Astrocyte (in vitro differentiated cells and primary cell): ENCODE measurements around the gene MICU2. TPM values are rescaled to one million over a fixed set of nuclear protein-coding genes. Genes with fewer than 3 reads are reported as not detected.

Source experiments
- DNase-seq: peaks from one replicate; pipeline ENCODE4 v3.0.0-alpha.2; 2010; ENCODE audit warnings: low read depth
- FAIRE-seq: peaks from 2 replicates; lab custom pipeline; 2011; peaks lifted over from hg19 to GRCh38; lab: Jason Lieb, UNC
- H2AFZ ChIP-seq: 2 replicates; pipeline ENCODE4 v1.6.0; 2012; ENCODE audit warnings: low read depth, low read length, inconsistent platforms
- H3K27ac ChIP-seq: 2 replicates; pipeline ENCODE4 v1.5.1; 2011; ENCODE audit warnings: low read depth, low read length, inconsistent platforms
- H3K27me3 ChIP-seq: 2 replicates; pipeline ENCODE4 v1.6.0; 2011; ENCODE audit warnings: low read length, inconsistent platforms; ENCODE audit not compliant: insufficient read depth
- H3K36me3 ChIP-seq: 2 replicates; pipeline ENCODE4 v1.5.1; 2011; ENCODE audit warnings: low read length, inconsistent platforms; ENCODE audit not compliant: insufficient read depth
- H3K4me1 ChIP-seq: 2 replicates; pipeline ENCODE4 v1.5.1; 2011; ENCODE audit warnings: low read length, inconsistent platforms; ENCODE audit not compliant: insufficient read depth
- H3K4me2 ChIP-seq: 2 replicates; pipeline ENCODE4 v1.6.0; 2012; ENCODE audit warnings: low read length, inconsistent platforms
- H3K4me3 ChIP-seq: 2 replicates; pipeline ENCODE4 v1.5.1; 2011; ENCODE audit warnings: low read depth, mild to moderate bottlenecking, low read length, inconsistent platforms; ENCODE audit not compliant: insufficient read depth
- H3K79me2 ChIP-seq: 2 replicates; pipeline ENCODE4 v1.6.0; 2012; ENCODE audit warnings: mild to moderate bottlenecking, low read length, inconsistent platforms; ENCODE audit not compliant: insufficient read depth
- H3K9ac ChIP-seq: 2 replicates; pipeline ENCODE4 v1.6.0; 2012; ENCODE audit warnings: mild to moderate bottlenecking, low read length, inconsistent platforms
- H3K9me3 ChIP-seq: 2 replicates; pipeline ENCODE4 v1.5.1; 2012; ENCODE audit warnings: low read depth, mild to moderate bottlenecking, low read length, inconsistent platforms; ENCODE audit not compliant: insufficient read depth
- H4K20me1 ChIP-seq: 2 replicates; pipeline ENCODE4 v1.6.0; 2012; ENCODE audit warnings: low read length, inconsistent platforms; ENCODE audit not compliant: insufficient read depth
- H3K27ac Mint-ChIP-seq: one replicate; pipeline ENCODE4 v1.8.0; 2021; ENCODE audit warnings: mild to moderate bottlenecking, mixed read lengths; ENCODE audit not compliant: unreplicated experiment
- H3K27me3 Mint-ChIP-seq: one replicate; pipeline ENCODE4 v1.8.0; 2021; ENCODE audit warnings: low read depth, mixed read lengths; ENCODE audit not compliant: unreplicated experiment
- H3K36me3 Mint-ChIP-seq: one replicate; pipeline ENCODE4 v1.8.0; 2021; ENCODE audit warnings: low read depth, mixed read lengths; ENCODE audit not compliant: unreplicated experiment
- H3K4me1 Mint-ChIP-seq: one replicate; pipeline ENCODE4 v1.8.0; 2021; ENCODE audit warnings: low read depth, mixed read lengths; ENCODE audit not compliant: unreplicated experiment
- H3K4me3 Mint-ChIP-seq: one replicate; pipeline ENCODE4 v1.8.0; 2021; ENCODE audit warnings: mild to moderate bottlenecking, moderate library complexity, mixed read lengths; ENCODE audit not compliant: unreplicated experiment
- H3K9me3 Mint-ChIP-seq: one replicate; pipeline ENCODE4 v1.8.0; 2021; ENCODE audit warnings: mild to moderate bottlenecking, mixed read lengths; ENCODE audit not compliant: unreplicated experiment
- EZH2 ChIP-seq: IDR thresholded peaks from 2 replicates; pipeline ENCODE4 v1.6.1; 2012; ENCODE audit warnings: mild to moderate bottlenecking, low read length, inconsistent platforms; ENCODE audit not compliant: insufficient read depth
- total RNA-seq: library from RNA; stranded (reverse); gene quantifications from 2 replicates; pipeline ENCODE4 v1.2.1, GENCODE V29; 2021
- TF ChIP-seq, protein P1 (sequence below): IDR thresholded peaks from 2 replicates; pipeline ENCODE4 v1.5.1; 2011; ENCODE audit warnings: low read depth, mild to moderate bottlenecking, inconsistent platforms, low read length, moderate library complexity; ENCODE audit not compliant: insufficient read depth

MICU2 gene
- total RNA-seq, 1 donor from 2014 or later: 31.8 TPM

DNA sequence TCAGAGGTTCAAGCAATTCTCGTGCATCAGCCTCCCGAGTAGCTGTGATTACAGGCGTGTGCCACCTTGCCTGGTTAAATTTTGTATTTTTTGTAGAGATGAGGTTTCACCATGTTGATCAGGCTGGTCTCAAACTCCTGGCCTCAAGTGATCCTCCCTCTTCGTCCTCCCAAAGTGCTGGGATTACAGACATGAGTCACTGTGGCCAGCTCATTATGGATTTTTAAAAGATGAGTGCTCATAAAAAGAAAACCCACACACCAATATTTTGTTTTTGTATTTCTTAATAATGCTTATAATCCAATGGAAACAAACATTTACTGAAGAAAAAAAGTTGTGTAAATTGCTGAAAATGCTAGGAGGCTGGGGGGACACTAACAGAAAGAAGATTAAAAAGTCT lies 5.0 kb upstream of the MICU2 start:
- no peaks in the 10 kb centered on the region for H3K36me3 ChIP-seq
- DNase-seq (no peak), FAIRE-seq (no peak)
- no peak overlapping the region for H3K4me3 Mint-ChIP-seq
- H3K4me1 Mint-ChIP-seq: no peaks in the 10 kb centered on the region
- H3K4me1 ChIP-seq: no peaks in the 10 kb centered on the region
- H2AFZ ChIP-seq: no peak overlapping the region
- H4K20me1 ChIP-seq: no peaks in the 10 kb centered on the region
- no peaks in the 10 kb centered on the region for H3K79me2 ChIP-seq
- peaks cover 3% of the 10 kb centered on the region for H3K9me3 Mint-ChIP-seq
- H3K4me3 ChIP-seq: no peak overlapping the region
- no peak overlapping the region for H3K9ac ChIP-seq
- no peaks in the 10 kb centered on the region for H3K27me3 Mint-ChIP-seq
- TF ChIP-seq, protein P1, sequence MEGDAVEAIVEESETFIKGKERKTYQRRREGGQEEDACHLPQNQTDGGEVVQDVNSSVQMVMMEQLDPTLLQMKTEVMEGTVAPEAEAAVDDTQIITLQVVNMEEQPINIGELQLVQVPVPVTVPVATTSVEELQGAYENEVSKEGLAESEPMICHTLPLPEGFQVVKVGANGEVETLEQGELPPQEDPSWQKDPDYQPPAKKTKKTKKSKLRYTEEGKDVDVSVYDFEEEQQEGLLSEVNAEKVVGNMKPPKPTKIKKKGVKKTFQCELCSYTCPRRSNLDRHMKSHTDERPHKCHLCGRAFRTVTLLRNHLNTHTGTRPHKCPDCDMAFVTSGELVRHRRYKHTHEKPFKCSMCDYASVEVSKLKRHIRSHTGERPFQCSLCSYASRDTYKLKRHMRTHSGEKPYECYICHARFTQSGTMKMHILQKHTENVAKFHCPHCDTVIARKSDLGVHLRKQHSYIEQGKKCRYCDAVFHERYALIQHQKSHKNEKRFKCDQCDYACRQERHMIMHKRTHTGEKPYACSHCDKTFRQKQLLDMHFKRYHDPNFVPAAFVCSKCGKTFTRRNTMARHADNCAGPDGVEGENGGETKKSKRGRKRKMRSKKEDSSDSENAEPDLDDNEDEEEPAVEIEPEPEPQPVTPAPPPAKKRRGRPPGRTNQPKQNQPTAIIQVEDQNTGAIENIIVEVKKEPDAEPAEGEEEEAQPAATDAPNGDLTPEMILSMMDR: no peak
- TF ChIP-seq EZH2: no peak
- no peak overlapping the region for H3K27ac ChIP-seq
- no peaks in the 10 kb centered on the region for H3K9me3 ChIP-seq
- peaks cover 6% of the 10 kb centered on the region for H3K27me3 ChIP-seq
- H3K27ac Mint-ChIP-seq: no peak overlapping the region
- no peaks in the 10 kb centered on the region for H3K36me3 Mint-ChIP-seq
- no peak overlapping the region for H3K4me2 ChIP-seq

DNA sequence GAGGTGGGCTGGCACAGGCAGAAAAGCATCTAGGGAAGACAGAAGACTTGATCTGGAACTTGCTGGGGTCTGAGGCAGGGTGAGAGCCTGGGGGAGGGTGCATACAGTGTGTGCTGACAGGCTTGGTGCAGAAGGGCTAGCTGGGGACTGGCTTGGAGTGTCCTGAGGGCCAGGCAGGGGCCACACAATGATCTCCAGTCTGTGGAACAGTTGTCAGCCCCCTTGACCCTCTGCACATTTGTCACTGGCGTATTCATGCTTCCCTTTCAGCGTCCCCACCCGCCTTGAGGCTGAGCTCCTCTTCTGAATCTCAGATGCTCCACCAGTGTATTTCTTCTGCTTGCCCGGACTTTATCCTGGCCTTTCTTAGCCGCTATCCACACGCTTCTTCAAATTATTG lies 2.8 kb upstream of the MICU2 start:
- H2AFZ ChIP-seq: no peak overlapping the region
- no peak overlapping the region for H3K9ac ChIP-seq
- H3K27me3 ChIP-seq: peaks cover 6% of the 10 kb centered on the region
- H3K27ac Mint-ChIP-seq: no peak overlapping the region
- H3K4me3 ChIP-seq: no peak overlapping the region
- no peaks in the 10 kb centered on the region for H3K9me3 Mint-ChIP-seq
- H3K4me3 Mint-ChIP-seq: no peak overlapping the region
- peaks cover 15% of the 10 kb centered on the region for H3K79me2 ChIP-seq
- DNase-seq (no peak), FAIRE-seq (no peak)
- TF ChIP-seq, protein P1: no peak
- no peak for TF ChIP-seq EZH2
- H3K27ac ChIP-seq: no peak overlapping the region
- H3K36me3 Mint-ChIP-seq: no peaks in the 10 kb centered on the region
- H3K4me1 Mint-ChIP-seq: no peaks in the 10 kb centered on the region
- H4K20me1 ChIP-seq: no peaks in the 10 kb centered on the region
- no peaks in the 10 kb centered on the region for H3K27me3 Mint-ChIP-seq
- no peaks in the 10 kb centered on the region for H3K9me3 ChIP-seq
- H3K4me1 ChIP-seq: no peaks in the 10 kb centered on the region
- H3K36me3 ChIP-seq: no peaks in the 10 kb centered on the region
- H3K4me2 ChIP-seq: no peak overlapping the region

DNA sequence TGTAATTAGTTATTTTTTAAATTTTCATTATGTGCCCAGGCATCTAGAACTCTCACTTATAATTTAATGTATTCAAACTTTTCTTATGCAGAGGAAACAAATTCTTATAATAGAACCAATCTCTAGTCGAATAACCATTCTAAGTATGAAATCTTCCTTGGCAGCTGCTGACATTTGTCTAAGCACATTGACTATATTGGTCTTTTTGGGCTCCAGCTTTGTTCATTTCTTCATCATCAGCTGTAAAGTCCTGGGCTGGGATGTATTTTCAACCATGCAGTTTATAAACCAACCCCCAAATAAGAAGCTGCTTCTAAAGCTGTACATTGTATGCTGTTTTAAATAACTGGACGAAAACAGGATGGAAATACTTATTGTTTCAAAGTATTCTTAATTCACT lies 2.3 kb upstream of the MICU2 start:
- H3K4me1 ChIP-seq: no peaks in the 10 kb centered on the region
- H3K27me3 Mint-ChIP-seq: no peaks in the 10 kb centered on the region
- no peak overlapping the region for H3K4me3 Mint-ChIP-seq
- H3K36me3 Mint-ChIP-seq: peaks cover 4% of the 10 kb centered on the region
- no peak overlapping the region for H2AFZ ChIP-seq
- FAIRE-seq: no peak
- H3K27ac Mint-ChIP-seq: no peak overlapping the region
- H3K4me1 Mint-ChIP-seq: peaks cover 3% of the 10 kb centered on the region
- H3K27ac ChIP-seq: no peak overlapping the region
- no peak for DNase-seq
- TF ChIP-seq EZH2: no peak
- TF ChIP-seq, protein P1: no peak
- no peak overlapping the region for H3K9ac ChIP-seq
- H3K27me3 ChIP-seq: peaks cover 6% of the 10 kb centered on the region
- H3K4me2 ChIP-seq: no peak overlapping the region
- no peaks in the 10 kb centered on the region for H3K9me3 ChIP-seq
- peaks cover 20% of the 10 kb centered on the region for H3K79me2 ChIP-seq
- H3K4me3 ChIP-seq: no peak overlapping the region
- H3K36me3 ChIP-seq: no peaks in the 10 kb centered on the region
- peaks cover 3% of the 10 kb centered on the region for H4K20me1 ChIP-seq
- H3K9me3 Mint-ChIP-seq: peaks cover 2% of the 10 kb centered on the region
